Liver (tissue), 9 donors: ENCODE measurements around the gene MDN1. TPM values are rescaled to one million over a fixed set of nuclear protein-coding genes. Genes with fewer than 3 reads are reported as not detected.
"Not testable (repeated sequence)": the region's sequence is repeated elsewhere in the genome, so short reads cannot be mapped to it uniquely, and the experiment has no call there.

Experiments used
- DNase-seq: peaks from one replicate; pipeline ENCODE4 v3.0.0-alpha.2; 2017; ENCODE audit warnings: low spot score
- H3K27ac ChIP-seq, 2 donors: one replicate each; pipeline ENCODE4 v1.7.0; 2013; ENCODE audit warnings: inconsistent platforms in 2 of 2, low read length in 2 of 2, control low read depth in 1 of 2, low read depth in 1 of 2, mild to moderate bottlenecking in 1 of 2
- H3K27me3 ChIP-seq, 4 donors: one replicate each; pipeline versions ENCODE4 v1.6.1 to v1.7.0; 2013; ENCODE audit warnings: low read length in 3 of 4, inconsistent platforms in 1 of 4, mild to moderate bottlenecking in 1 of 4, moderate library complexity in 1 of 4; ENCODE audit not compliant: control insufficient read depth in 4 of 4, insufficient read depth in 4 of 4
- H3K36me3 ChIP-seq, 4 donors: one replicate each; pipeline versions ENCODE4 v1.6.1 to v1.7.0; 2013; ENCODE audit warnings: low read length in 3 of 4, mild to moderate bottlenecking in 3 of 4, low read depth in 1 of 4, moderate library complexity in 1 of 4; ENCODE audit not compliant: control insufficient read depth in 4 of 4, insufficient read depth in 3 of 4
- H3K4me1 ChIP-seq, 4 donors: one replicate each; pipeline versions ENCODE4 v1.6.1 to v1.7.0; 2013; ENCODE audit warnings: low read length in 3 of 4, mild to moderate bottlenecking in 3 of 4, moderate library complexity in 1 of 4; ENCODE audit not compliant: control insufficient read depth in 4 of 4, insufficient read depth in 4 of 4
- H3K4me3 ChIP-seq, 3 donors: one replicate each; pipeline versions ENCODE4 v1.6.1 to v1.7.0; 2013; ENCODE audit warnings: low read length in 3 of 3, control low read depth in 1 of 3, low read depth in 1 of 3, mild to moderate bottlenecking in 1 of 3
- H3K9ac ChIP-seq, 2 donors: one replicate each; pipeline ENCODE4 v1.7.0; 2013; ENCODE audit warnings: low read length in 2 of 2, mild to moderate bottlenecking in 2 of 2, moderate library complexity in 2 of 2, control low read depth in 1 of 2, low read depth in 1 of 2
- H3K9me3 ChIP-seq, 4 donors: one replicate each; pipeline versions ENCODE4 v1.6.1 to v1.7.0; 2013; ENCODE audit warnings: low read length in 3 of 4; ENCODE audit not compliant: control insufficient read depth in 4 of 4
- CTCF ChIP-seq: fragments of 150-350 bp; IDR thresholded peaks from 2 replicates; pipeline ENCODE4 v1.5.1; 2017; ENCODE audit warnings: improper control_type of control experiment, low read depth, low read length; ENCODE audit not compliant: missing input control
- FOXA2 ChIP-seq: IDR thresholded peaks from 2 replicates; pipeline ENCODE4 v1.6.1; 2016; ENCODE audit warnings: antibody characterized with exemption
- HNF4A ChIP-seq, 2 donors: conservative IDR thresholded peaks; 2 replicates each; pipeline ENCODE4 v1.6.1; 2016; ENCODE audit warnings: antibody characterized with exemption in 2 of 2, mild to moderate bottlenecking in 2 of 2
- HNF4G ChIP-seq: IDR thresholded peaks from 2 replicates; pipeline ENCODE4 v1.6.1; 2016; ENCODE audit warnings: antibody characterized with exemption
- MAX ChIP-seq: IDR thresholded peaks from 2 replicates; pipeline ENCODE4 v1.6.1; 2016; ENCODE audit warnings: antibody characterized with exemption
- NR2F2 ChIP-seq: IDR thresholded peaks from 2 replicates; pipeline ENCODE4 v1.6.1; 2016; ENCODE audit warnings: antibody characterized with exemption
- REST ChIP-seq: IDR thresholded peaks from 2 replicates; pipeline ENCODE4 v1.6.1; 2016; ENCODE audit warnings: antibody characterized with exemption, mild to moderate bottlenecking
- RXRA ChIP-seq, 2 donors: IDR thresholded peaks; 2 replicates each; pipeline ENCODE4 v1.6.1; 2017 to 2018; ENCODE audit warnings: antibody characterized with exemption in 2 of 2, mild to moderate bottlenecking in 1 of 2
- SP1 ChIP-seq: IDR thresholded peaks from 2 replicates; pipeline ENCODE4 v1.6.1; 2018; ENCODE audit warnings: antibody characterized with exemption, mild to moderate bottlenecking
- ZBTB33 ChIP-seq: IDR thresholded peaks from 2 replicates; pipeline ENCODE4 v1.6.1; 2016; ENCODE audit warnings: antibody characterized with exemption
- WGBS: extraction: QIAGEN DNeasy Blood & Tissue Kit; methylation state at CpG from one replicate; pipeline ENCODE4 v1.1.7; 2013; 5-methylcytosine and 5-hydroxymethylcytosine counted together
- polyA plus RNA-seq, 2 donors: library from polyadenylated mRNA; stranded (reverse) in 1 of 2; unstranded in 1 of 2; fragments of 200-250 nt in 1 of 2; fragments of >200 nt in 1 of 2; fragmentation: Nextera tagmentation in 1 of 2; extraction: Ambion mirVana in 1 of 2; gene quantifications; one replicate each; pipeline versions ENCODE4 v1.2.1 to v1.2.3, GENCODE V29; 2013 to 2015
- total RNA-seq, 2 donors: library from RNA; depleted of rRNA; stranded (reverse); fragments of >200 nt; gene quantifications; one replicate each; pipeline ENCODE4 v1.2.3, GENCODE V29; 2014
- donor health status: healthy.
- donor health status: healthy.
- donor health status: healthy.
- donor health status: healthy.
- donor health status: healthy.

The MDN1 gene
- total and polyA plus RNA-seq, 4 donors: 5.4 to 48.9 (median 22.8) TPM

GRCh38 chr6:89817481-89817880, 2.1 kb downstream of the MDN1 start:
- no peaks in the 10 kb centered on the region for H3K9me3 ChIP-seq
- no peak for TF ChIP-seq CTCF
- peak; percentile 40 for TF ChIP-seq SP1
- peak; percentile 27 to 57 for TF ChIP-seq RXRA (IDR thresholded peaks at IDR 0.05)
- peak; percentile 56 for TF ChIP-seq FOXA2
- H3K27ac ChIP-seq: no peak overlapping the region
- H3K4me3 ChIP-seq: peak overlapping the region in 1 of 3 donors; percentile 9
- DNase-seq: no peak
- no peaks in the 10 kb centered on the region for H3K27me3 ChIP-seq
- no peak overlapping the region for H3K9ac ChIP-seq
- peaks cover 6 to 24% (median 15%) of the 10 kb centered on the region in 4 donors for H3K4me1 ChIP-seq
- no peaks in the 10 kb centered on the region for H3K36me3 ChIP-seq
- WGBS: 29% methylated on average over 3 of the region's 3 CpGs

- not testable (repeated sequence) for DNase-seq, H3K27me3 ChIP-seq, H3K9ac ChIP-seq, H3K4me3 ChIP-seq, H3K9me3 ChIP-seq, H3K36me3 ChIP-seq, H3K27ac ChIP-seq
- 94% methylated on average over 3 of the region's 3 CpGs for WGBS
- peaks cover 6 to 15% (median 11%) of the 10 kb centered on the region in 4 donors for H3K4me1 ChIP-seq
Measured at GRCh38 chr6:89813422-89813821, 6.2 kb downstream of the MDN1 start.

GRCh38 chr6:89807581-89807980, 12.0 kb downstream of the MDN1 start:
- TF ChIP-seq ZBTB33 (no peak), HNF4G (no peak), MAX (no peak), NR2F2 (no peak)
- 98% methylated on average over 3 of the region's 3 CpGs for WGBS
- no peaks in the 10 kb centered on the region for H3K27me3 ChIP-seq

GRCh38 chr6:89805814-89806371, 13.7 kb downstream of the MDN1 start:
- H3K9me3 ChIP-seq: no peaks in the 10 kb centered on the region
- H3K36me3 ChIP-seq: peaks cover 0 to 9% (median 4%) of the 10 kb centered on the region in 4 donors
- WGBS: 92% methylated on average over 6 of the region's 6 CpGs
- H3K4me1 ChIP-seq: peaks cover 0 to 2% (median 0%) of the 10 kb centered on the region in 4 donors
- H3K27me3 ChIP-seq: no peaks in the 10 kb centered on the region
- TF ChIP-seq ZBTB33 (no peak), RXRA (IDR thresholded peaks at IDR 0.05) (no peak), NR2F2 (no peak), HNF4A (conservative IDR thresholded peaks at IDR 0.05) (no peak), REST (no peak)
- DNase-seq: no peak
- no peak overlapping the region for H3K4me3 ChIP-seq
- no peak overlapping the region for H3K27ac ChIP-seq
- no peak overlapping the region for H3K9ac ChIP-seq

More at GRCh38 chr6:89807581-89807980, 12.0 kb downstream of the MDN1 start:
- peaks cover 0 to 7% (median 3%) of the 10 kb centered on the region in 4 donors for H3K36me3 ChIP-seq
- no peak overlapping the region for H3K27ac ChIP-seq
- no peaks in the 10 kb centered on the region for H3K9me3 ChIP-seq
- no peak overlapping the region for H3K4me3 ChIP-seq
- peaks cover 0 to 2% (median 0%) of the 10 kb centered on the region in 4 donors for H3K4me1 ChIP-seq
- no peak overlapping the region for H3K9ac ChIP-seq
- no peak for DNase-seq
